ENCODE measurements around the gene TBC1D5. TPM values are rescaled to one million over a fixed set of nuclear protein-coding genes. Genes with fewer than 3 reads are reported as not detected.

Gene TBC1D5
- total RNA-seq, 1 experiment from 2014 or later: 36.4 TPM

GRCh38 chr3:17140670-17141505, 601.5 kb downstream of the TBC1D5 start:
- TF ChIP-seq CTCF (IDR thresholded peaks at IDR 0.05; ENCODE audit: insufficient read depth in 1 of 2, low read depth in 1 of 2, low read length in 1 of 2, severe bottlenecking in 1 of 2, unreplicated experiment in 1 of 2): no peak
- BruUV-seq (replicated peaks): no TSS peak
- H3K36me3 ChIP-seq (ENCODE audit: control insufficient read depth, insufficient read depth, low read length): no peaks in the 10 kb centered on the region

GRCh38 chr3:17138246-17139039, 604.0 kb downstream of the TBC1D5 start:
- no peak overlapping the region for H3K4me3 Mint-ChIP-seq (ENCODE audit: unreplicated experiment)
- DNase-seq: no peak
- H3K27me3 Mint-ChIP-seq (ENCODE audit: insufficient read depth, unreplicated experiment): peaks cover 7% of the 10 kb centered on the region
- H3K27ac Mint-ChIP-seq (ENCODE audit: unreplicated experiment): no peak overlapping the region
- H3K36me3 Mint-ChIP-seq (ENCODE audit: insufficient read depth, unreplicated experiment): no peaks in the 10 kb centered on the region
- H3K9me3 Mint-ChIP-seq (ENCODE audit: unreplicated experiment): no peaks in the 10 kb centered on the region
- no peak for TF ChIP-seq CTCF (IDR thresholded peaks at IDR 0.05; ENCODE audit: insufficient read depth in 1 of 2, low read depth in 1 of 2, low read length in 1 of 2, severe bottlenecking in 1 of 2, unreplicated experiment in 1 of 2)
- no peaks in the 10 kb centered on the region for H3K4me1 ChIP-seq
- no peaks in the 10 kb centered on the region for H3K4me1 Mint-ChIP-seq (ENCODE audit: low read depth, unreplicated experiment)
- H3K27me3 ChIP-seq (replicated peaks; ENCODE audit: control insufficient read depth, insufficient read depth, low read length): no peaks in the 10 kb centered on the region; the same call in 1 of the 2 replicates
- no peaks in the 10 kb centered on the region for H3K9me3 ChIP-seq
- ChIA-PET CTCF (no interaction called here), POLR2A (no interaction called here)
- no peak overlapping the region for H3K4me3 ChIP-seq (ENCODE audit: low read depth, low read length)
- H3K36me3 ChIP-seq (ENCODE audit: control insufficient read depth, insufficient read depth, low read length): no peaks in the 10 kb centered on the region
- no TSS peak for BruUV-seq (replicated peaks)
- intact Hi-C loops (cut with micrococcal nuclease; ENCODE audit: unreplicated experiment): no loop called here

More at GRCh38 chr3:17140670-17141505, 601.5 kb downstream of the TBC1D5 start:
- H3K4me1 ChIP-seq: no peaks in the 10 kb centered on the region
- no peaks in the 10 kb centered on the region for H3K9me3 ChIP-seq
- Mint-ChIP-seq H3K9me3 (ENCODE audit: unreplicated experiment) (no peaks in the 10 kb centered on the region), H3K27me3 (ENCODE audit: insufficient read depth, unreplicated experiment) (peaks cover 7% of the 10 kb centered on the region), H3K36me3 (ENCODE audit: insufficient read depth, unreplicated experiment) (no peaks in the 10 kb centered on the region), H3K4me1 (ENCODE audit: low read depth, unreplicated experiment) (no peaks in the 10 kb centered on the region), H3K4me3 (ENCODE audit: unreplicated experiment) (no peak overlapping the region), H3K27ac (ENCODE audit: unreplicated experiment) (no peak overlapping the region)
- no peak overlapping the region for H3K4me3 ChIP-seq (ENCODE audit: low read depth, low read length)
- CTCF ChIA-PET: no interaction called here
- POLR2A ChIA-PET: no interaction called here
- intact Hi-C loops (cut with micrococcal nuclease; ENCODE audit: unreplicated experiment): no loop called here
- no peak for DNase-seq
- no peaks in the 10 kb centered on the region; the same call in 1 of the 2 replicates for H3K27me3 ChIP-seq (replicated peaks; ENCODE audit: control insufficient read depth, insufficient read depth, low read length)

- intact Hi-C loops (cut with micrococcal nuclease; ENCODE audit: unreplicated experiment): no loop called here
- H3K4me1 Mint-ChIP-seq (ENCODE audit: low read depth, unreplicated experiment): no peaks in the 10 kb centered on the region
- Histone ChIP-seq H3K9me3 (no peaks in the 10 kb centered on the region), H3K36me3 (ENCODE audit: control insufficient read depth, insufficient read depth, low read length) (no peaks in the 10 kb centered on the region), H3K4me3 (ENCODE audit: low read depth, low read length) (no peak overlapping the region), H3K4me1 (no peaks in the 10 kb centered on the region), H3K27me3 (replicated peaks; ENCODE audit: control insufficient read depth, insufficient read depth, low read length) (no peaks in the 10 kb centered on the region; the same call in 1 of the 2 replicates)
- H3K4me3 Mint-ChIP-seq (ENCODE audit: unreplicated experiment): no peak overlapping the region
- POLR2A ChIA-PET: no interaction called here
- H3K27ac Mint-ChIP-seq (ENCODE audit: unreplicated experiment): no peak overlapping the region
- peaks cover 7% of the 10 kb centered on the region for H3K27me3 Mint-ChIP-seq (ENCODE audit: insufficient read depth, unreplicated experiment)
- H3K36me3 Mint-ChIP-seq (ENCODE audit: insufficient read depth, unreplicated experiment): no peaks in the 10 kb centered on the region
- CTCF ChIA-PET: no interaction called here
- DNase-seq: no peak
- H3K9me3 Mint-ChIP-seq (ENCODE audit: unreplicated experiment): no peaks in the 10 kb centered on the region
- TF ChIP-seq CTCF (IDR thresholded peaks at IDR 0.05; ENCODE audit: insufficient read depth in 1 of 2, low read depth in 1 of 2, low read length in 1 of 2, severe bottlenecking in 1 of 2, unreplicated experiment in 1 of 2): no peak
- BruUV-seq (replicated peaks): no TSS peak
Observed at GRCh38 chr3:17137321-17137826, 605.1 kb downstream of the TBC1D5 start.
